Mesenchymal stem cell (in vitro differentiated cells and primary cell): ENCODE results near the gene AP1G1.

ENCODE experiments used
- DNase-seq: peaks from one replicate; pipeline ENCODE4 v3.0.0-alpha.2; 2013
- H2AFZ ChIP-seq: one replicate; pipeline ENCODE4 v1.6.1; 2013; ENCODE audit warnings: low read depth, mild to moderate bottlenecking, control low read depth, inconsistent platforms, low read length, moderate library complexity
- H2AK5ac ChIP-seq: 2 replicates; pipeline ENCODE4 v1.6.1; 2013; ENCODE audit warnings: low read length, moderate library complexity, mild to moderate bottlenecking, inconsistent platforms; ENCODE audit not compliant: severe bottlenecking
- H2BK120ac ChIP-seq: one replicate; pipeline ENCODE4 v1.6.1; 2013; ENCODE audit warnings: low read depth, mild to moderate bottlenecking, inconsistent platforms, low read length, moderate library complexity
- H2BK12ac ChIP-seq, 2 experiments: one replicate each; pipeline ENCODE4 v1.6.1; 2013; ENCODE audit warnings: inconsistent platforms in 2 of 2, low read length in 2 of 2, mild to moderate bottlenecking in 2 of 2, moderate library complexity in 2 of 2, control low read depth in 1 of 2
- H2BK15ac ChIP-seq: one replicate; pipeline ENCODE4 v1.6.1; 2013; ENCODE audit warnings: mild to moderate bottlenecking, low read depth, inconsistent platforms; ENCODE audit not compliant: poor library complexity, severe bottlenecking
- H2BK5ac ChIP-seq: 2 replicates; pipeline ENCODE4 v1.6.1; 2013; ENCODE audit warnings: low read depth, mild to moderate bottlenecking, low read length, control low read depth, inconsistent platforms; ENCODE audit not compliant: poor library complexity, severe bottlenecking
- H3K14ac ChIP-seq, 2 experiments: one replicate each; pipeline ENCODE4 v1.6.1; 2013; ENCODE audit warnings: inconsistent platforms in 2 of 2, low read length in 2 of 2, control low read depth in 1 of 2, mild to moderate bottlenecking in 1 of 2, moderate library complexity in 1 of 2
- H3K18ac ChIP-seq, 2 experiments: one replicate each; pipeline ENCODE4 v1.6.1; 2013; ENCODE audit warnings: inconsistent platforms in 2 of 2, low read length in 2 of 2, control low read depth in 1 of 2, low read depth in 1 of 2, mild to moderate bottlenecking in 1 of 2
- H3K23ac ChIP-seq, 2 experiments: one replicate each; pipeline ENCODE4 v1.6.1; 2013; ENCODE audit warnings: inconsistent platforms in 2 of 2, low read length in 2 of 2, mild to moderate bottlenecking in 2 of 2, moderate library complexity in 2 of 2, control low read depth in 1 of 2
- H3K27ac ChIP-seq: 2 replicates; pipeline ENCODE4 v1.5.1; 2013; ENCODE audit warnings: mild to moderate bottlenecking, moderate library complexity, low read length, control low read depth, inconsistent platforms; ENCODE audit not compliant: poor library complexity, severe bottlenecking
- H3K27me3 ChIP-seq, 2 experiments: 2 replicates each; pipeline versions ENCODE4 v1.6.1 to v1.7.0; 2013; ENCODE audit warnings: low read length in 2 of 2, mild to moderate bottlenecking in 2 of 2, moderate library complexity in 2 of 2, control low read depth in 1 of 2, inconsistent platforms in 1 of 2; ENCODE audit not compliant: control insufficient read depth in 1 of 2, insufficient read depth in 1 of 2
- H3K36me3 ChIP-seq, 2 experiments: 2 replicates each; pipeline versions ENCODE4 v1.6.1 to v1.7.0; 2013; ENCODE audit warnings: low read length in 2 of 2, control low read depth in 1 of 2, inconsistent platforms in 1 of 2, low read depth in 1 of 2, mild to moderate bottlenecking in 1 of 2; ENCODE audit not compliant: insufficient read depth in 2 of 2, control insufficient read depth in 1 of 2
- H3K4ac ChIP-seq, 2 experiments: one replicate each; pipeline ENCODE4 v1.6.1; 2013; ENCODE audit warnings: inconsistent platforms in 2 of 2, low read length in 2 of 2, mild to moderate bottlenecking in 2 of 2, moderate library complexity in 2 of 2, control low read depth in 1 of 2, low read depth in 1 of 2
- H3K4me1 ChIP-seq: 2 replicates; pipeline ENCODE4 v1.6.1; 2013; ENCODE audit warnings: low read depth, low read length, control low read depth; ENCODE audit not compliant: control insufficient read depth, insufficient read depth
- H3K4me2 ChIP-seq: 2 replicates; pipeline ENCODE4 v1.6.1; 2013; ENCODE audit warnings: low read length, mild to moderate bottlenecking, inconsistent platforms; ENCODE audit not compliant: poor library complexity, severe bottlenecking
- H3K4me3 ChIP-seq, 2 experiments: 2 replicates each; pipeline versions ENCODE4 v1.5.1 to v1.7.0; 2013; ENCODE audit warnings: low read length in 2 of 2, mild to moderate bottlenecking in 2 of 2, control low read depth in 1 of 2, low read depth in 1 of 2; ENCODE audit not compliant: insufficient read depth in 1 of 2
- H3K79me1 ChIP-seq: replicated peaks from 2 replicates; pipeline ENCODE4 v1.6.1; 2013; ENCODE audit warnings: mild to moderate bottlenecking, control low read depth, low read length, inconsistent platforms; ENCODE audit not compliant: poor library complexity, severe bottlenecking
- H3K9ac ChIP-seq: 2 replicates; pipeline ENCODE4 v1.7.0; 2013; ENCODE audit warnings: mild to moderate bottlenecking, low read length, moderate library complexity
- H3K9me3 ChIP-seq: 2 replicates; pipeline ENCODE4 v1.7.0; 2013; ENCODE audit warnings: mild to moderate bottlenecking, low read length; ENCODE audit not compliant: control insufficient read depth
- H4K8ac ChIP-seq: one replicate; pipeline ENCODE4 v1.6.1; 2013; ENCODE audit warnings: inconsistent platforms, mild to moderate bottlenecking, low read length, moderate library complexity
- H4K91ac ChIP-seq: one replicate; pipeline ENCODE4 v1.6.1; 2013; ENCODE audit warnings: mild to moderate bottlenecking, low read length, inconsistent platforms
- WGBS: methylation state at CpG from one replicate; pipeline ENCODE4 v1.1.7; 2013; ENCODE audit warnings: mixed read lengths; 5-methylcytosine and 5-hydroxymethylcytosine counted together

Gene AP1G1

GRCh38 chr16:71723537-71724319, 84.9 kb downstream of the AP1G1 start:
- Histone ChIP-seq H3K27ac (no peak overlapping the region), H3K36me3 (peaks cover 5 to 6% of the 10 kb centered on the region in 2 experiments), H2BK15ac (no peak overlapping the region), H3K4me1 (peaks cover 8% of the 10 kb centered on the region), H3K14ac (peak overlapping the region in 1 of 2 experiments; percentile 71), H3K4me2 (peak overlapping the region; percentile 100), H3K79me1 (peaks cover 8% of the 10 kb centered on the region), H2BK5ac (peak overlapping the region; percentile 8), H3K9ac (peak overlapping the region; percentile 87), H2BK12ac (no peak overlapping the region), H3K4ac (peak overlapping the region in 1 of 2 experiments; percentile 79), H3K4me3 (peak overlapping the region; percentile 82 to 96), H2BK120ac (peak overlapping the region; percentile 61), H3K9me3 (no peaks in the 10 kb centered on the region), H2AFZ (peak overlapping the region; percentile 97), H3K18ac (peak overlapping the region; percentile 88 to 95), H3K27me3 (no peaks in the 10 kb centered on the region), H4K91ac (peak overlapping the region; percentile 61), H3K23ac (peak overlapping the region in 1 of 2 experiments; percentile 52), H4K8ac (peak overlapping the region; percentile 82), H2AK5ac (no peak overlapping the region)
- DNase-seq = peak; percentile 67
- WGBS = 1% methylated on average over 66 of the region's 104 CpGs

- H2BK12ac ChIP-seq = peak overlapping the region in 1 of 2 experiments; percentile 42
- WGBS = 1% methylated on average over 37 of the region's 59 CpGs
- peak overlapping the region; percentile 88 to 95 for H3K18ac ChIP-seq
Measured at GRCh38 chr16:71722801-71723536, 85.7 kb downstream of the AP1G1 start.

GRCh38 chr16:71721066-71721740, 87.4 kb downstream of the AP1G1 start:
- H3K4me1 ChIP-seq = peaks cover 9% of the 10 kb centered on the region
- H3K4me2 ChIP-seq = no peak overlapping the region
- no peak overlapping the region for H3K4ac ChIP-seq
- H3K27me3 ChIP-seq = no peaks in the 10 kb centered on the region
- no peak overlapping the region for H2BK15ac ChIP-seq
- no peak overlapping the region for H2BK12ac ChIP-seq
- H3K27ac ChIP-seq = no peak overlapping the region
- H2BK5ac ChIP-seq = no peak overlapping the region
- no peak overlapping the region for H4K8ac ChIP-seq
- no peak for DNase-seq
- 85% methylated on average over 6 of the region's 8 CpGs for WGBS
- H3K9me3 ChIP-seq = no peaks in the 10 kb centered on the region
- H3K23ac ChIP-seq = no peak overlapping the region
- no peak overlapping the region for H2AK5ac ChIP-seq
- peaks cover 3 to 4% of the 10 kb centered on the region in 2 experiments for H3K36me3 ChIP-seq
- no peak overlapping the region for H4K91ac ChIP-seq
- H3K14ac ChIP-seq = no peak overlapping the region
- no peak overlapping the region for H2AFZ ChIP-seq
- H3K18ac ChIP-seq = no peak overlapping the region
- H3K9ac ChIP-seq = no peak overlapping the region
- peaks cover 15% of the 10 kb centered on the region for H3K79me1 ChIP-seq
- no peak overlapping the region for H3K4me3 ChIP-seq
- no peak overlapping the region for H2BK120ac ChIP-seq

More at GRCh38 chr16:71722801-71723536, 85.7 kb downstream of the AP1G1 start:
- H4K8ac ChIP-seq = peak overlapping the region; percentile 82
- peak overlapping the region; percentile 87 for H3K9ac ChIP-seq
- peak; percentile 83 for DNase-seq
- peaks cover 8% of the 10 kb centered on the region for H3K4me1 ChIP-seq
- H3K4me3 ChIP-seq = peak overlapping the region; percentile 82 to 96
- peak overlapping the region; percentile 2 to 60 for H3K23ac ChIP-seq
- peak overlapping the region in 1 of 2 experiments; percentile 79 for H3K4ac ChIP-seq
- peak overlapping the region; percentile 61 for H4K91ac ChIP-seq
- peaks cover 9% of the 10 kb centered on the region for H3K79me1 ChIP-seq
- no peak overlapping the region for H2AK5ac ChIP-seq
- H3K27me3 ChIP-seq = no peaks in the 10 kb centered on the region
- peak overlapping the region; percentile 8 for H3K27ac ChIP-seq
- peaks cover 4 to 5% of the 10 kb centered on the region in 2 experiments for H3K36me3 ChIP-seq
- no peaks in the 10 kb centered on the region for H3K9me3 ChIP-seq
- H2BK15ac ChIP-seq = no peak overlapping the region
- H3K4me2 ChIP-seq = peak overlapping the region; percentile 77
- peak overlapping the region; percentile 97 for H2AFZ ChIP-seq
- H2BK5ac ChIP-seq = no peak overlapping the region
- H2BK120ac ChIP-seq = peak overlapping the region; percentile 61
- H3K14ac ChIP-seq = peak overlapping the region in 1 of 2 experiments; percentile 71
